IMR-90 (cell line): ENCODE results near the gene NARF. TPM values are rescaled to one million over a fixed set of nuclear protein-coding genes. Genes with fewer than 3 reads are reported as not detected.

Experiments
- ATAC-seq: fragments of 200-7000 bp; cut with Tn5 transposase; 2 replicates; pipeline ENCODE4 v1.9.1; 2020; ENCODE audit warnings: low read depth, mild to moderate bottlenecking, moderate library complexity
- BruUV-seq: library from RNA; stranded (reverse); fragments of 400-500 nt; replicated peaks from 2 replicates; lab custom pipeline; 2021; lab: Mats Ljungman, UMichigan
- CTCF ChIA-PET: fragments of 300-600 bp; formaldehyde crosslinking; extraction: SDS; loops from one replicate; lab custom pipeline; 2021; ENCODE audit warnings: antibody characterized with exemption; lab: Yijun Ruan, JAX
- POLR2A ChIA-PET: fragments of 300-600 bp; sonication (Branson Sonifier 250); formaldehyde crosslinking; loops from one replicate; lab custom pipeline; 2022; ENCODE audit warnings: antibody characterized with exemption; ENCODE audit not compliant: unreplicated experiment; lab: Charles Lee
- DNase-seq: peaks from one replicate; pipeline ENCODE4 v3.0.0; 2013
- H2AFZ ChIP-seq: replicated peaks from 2 replicates; pipeline ENCODE3; 2013; ENCODE audit warnings: low read length, mild to moderate bottlenecking; ENCODE audit not compliant: poor library complexity
- H2AK5ac ChIP-seq: 2 replicates; pipeline ENCODE4 v1.6.1; 2013; ENCODE audit warnings: low read depth, low read length, inconsistent platforms
- H2AK9ac ChIP-seq: replicated peaks from 2 replicates; pipeline ENCODE3; 2013; ENCODE audit warnings: mild to moderate bottlenecking, low read depth, low read length, moderate library complexity; ENCODE audit not compliant: poor library complexity
- H2BK120ac ChIP-seq: 2 replicates; pipeline ENCODE4 v1.6.1; 2013; ENCODE audit warnings: low read depth, low read length, inconsistent platforms
- H2BK15ac ChIP-seq: 3 replicates; pipeline ENCODE4 v1.6.1; 2013; ENCODE audit warnings: low read depth, low read length, inconsistent platforms
- H2BK20ac ChIP-seq: 2 replicates; pipeline ENCODE4 v1.6.1; 2013; ENCODE audit warnings: low read depth, mild to moderate bottlenecking, inconsistent platforms, low read length, moderate library complexity
- H2BK5ac ChIP-seq: 2 replicates; pipeline ENCODE4 v1.6.1; 2013; ENCODE audit warnings: mild to moderate bottlenecking, low read depth, low read length, inconsistent platforms; ENCODE audit not compliant: poor library complexity, severe bottlenecking
- H3K14ac ChIP-seq: replicated peaks from 2 replicates; pipeline ENCODE4 v1.6.1; 2013; ENCODE audit warnings: low read depth, low read length, inconsistent platforms
- H3K18ac ChIP-seq: 2 replicates; pipeline ENCODE4 v1.6.1; 2013; ENCODE audit warnings: low read depth, low read length, control low read depth
- H3K23ac ChIP-seq: 2 replicates; pipeline ENCODE4 v1.6.1; 2013; ENCODE audit warnings: low read depth, low read length, inconsistent platforms
- H3K27ac ChIP-seq: 2 replicates; pipeline ENCODE4 v1.5.1; 2013; ENCODE audit warnings: mild to moderate bottlenecking, control low read depth, low read length; ENCODE audit not compliant: insufficient read depth
- H3K27me3 ChIP-seq: 2 replicates; pipeline ENCODE4 v1.6.1; 2013; ENCODE audit warnings: low read length; ENCODE audit not compliant: control insufficient read depth, insufficient read depth
- H3K36me3 ChIP-seq: 2 replicates; pipeline ENCODE4 v1.6.1; 2013; ENCODE audit warnings: low read length, mixed read lengths; ENCODE audit not compliant: control insufficient read depth, insufficient read depth
- H3K4ac ChIP-seq: 2 replicates; pipeline ENCODE4 v1.6.1; 2013; ENCODE audit warnings: low read depth, low read length, inconsistent platforms
- H3K4me1 ChIP-seq: 2 replicates; pipeline ENCODE4 v1.6.1; 2013; ENCODE audit warnings: low read length, mixed read lengths; ENCODE audit not compliant: control insufficient read depth, insufficient read depth
- H3K4me2 ChIP-seq: 2 replicates; pipeline ENCODE4 v1.6.1; 2013; ENCODE audit warnings: low read depth, mild to moderate bottlenecking, control low read depth, low read length, moderate library complexity
- H3K4me3 ChIP-seq: 2 replicates; pipeline ENCODE4 v1.5.1; 2013; ENCODE audit warnings: low read depth, mild to moderate bottlenecking, control low read depth, low read length, moderate library complexity; ENCODE audit not compliant: insufficient read depth
- H3K56ac ChIP-seq: 2 replicates; pipeline ENCODE4 v1.6.1; 2013; ENCODE audit warnings: low read length, inconsistent platforms; ENCODE audit not compliant: insufficient read depth; ENCODE audit errors: extremely low read depth
- H3K79me1 ChIP-seq, 2 experiments: 2 replicates each; pipeline ENCODE4 v1.6.1; 2013; ENCODE audit warnings: low read length in 2 of 2, inconsistent platforms in 1 of 2, low read depth in 1 of 2
- H3K9ac ChIP-seq: 2 replicates; pipeline ENCODE4 v1.6.1; 2013; ENCODE audit warnings: low read depth, low read length, control low read depth
- H3K9me1 ChIP-seq: 2 replicates; pipeline ENCODE4 v1.6.1; 2013; ENCODE audit warnings: low read length, inconsistent platforms; ENCODE audit not compliant: insufficient read depth
- H3K9me3 ChIP-seq: 2 replicates; pipeline ENCODE4 v1.6.1; 2013; ENCODE audit warnings: low read length; ENCODE audit not compliant: control insufficient read depth, insufficient read depth
- H4K20me1 ChIP-seq: 2 replicates; pipeline ENCODE4 v1.6.1; 2013; ENCODE audit warnings: low read length, inconsistent platforms; ENCODE audit not compliant: insufficient read depth
- H4K5ac ChIP-seq: 2 replicates; pipeline ENCODE4 v1.6.1; 2013; ENCODE audit warnings: mild to moderate bottlenecking, low read depth, low read length, control low read depth
- H4K8ac ChIP-seq, 2 experiments: 2 replicates each; pipeline ENCODE4 v1.6.1; 2013; ENCODE audit warnings: low read depth in 2 of 2, low read length in 2 of 2, control low read depth in 1 of 2, inconsistent platforms in 1 of 2
- H4K91ac ChIP-seq: 2 replicates; pipeline ENCODE4 v1.6.1; 2013; ENCODE audit warnings: low read depth, low read length, inconsistent platforms; ENCODE audit not compliant: insufficient read depth
- ELK1 ChIP-seq: fragments of 150-350 bp; IDR thresholded peaks from 2 replicates; pipeline ENCODE4 v1.6.1; 2016; ENCODE audit warnings: low read depth, mild to moderate bottlenecking, low read length, moderate library complexity, borderline replicate concordance
- NFE2L2 ChIP-seq: fragments of 150-350 bp; IDR thresholded peaks from 2 replicates; pipeline ENCODE4 v1.6.1; 2016; ENCODE audit warnings: low read depth, mild to moderate bottlenecking, low read length
- POLR2A ChIP-seq: IDR thresholded peaks from 2 replicates; pipeline ENCODE4 v1.6.1; 2012; ENCODE audit warnings: mild to moderate bottlenecking, low read depth, low read length
- RAD21 ChIP-seq: IDR thresholded peaks from 2 replicates; pipeline ENCODE4 v1.6.1; 2012; ENCODE audit warnings: low read length, improper control_type of control experiment
- WGBS, 2 experiments: methylation state at CpG; one replicate each; pipeline versions ENCODE4 v1.1.5 to v1.1.7; 2013; ENCODE audit warnings: missing lambda C conversion rate in 2 of 2; ENCODE audit not compliant: insufficient read length in 1 of 2; ENCODE audit errors: extremely low coverage in 2 of 2; 5-methylcytosine and 5-hydroxymethylcytosine counted together
- dilution Hi-C: fragments of 300-500 bp; cut with HindIII; formaldehyde crosslinking; loops from one replicate; pipeline ENCODE4 v1.14.3; 2018; ENCODE audit warnings: low sequenced_read_pairs; ENCODE audit not compliant: unreplicated experiment
- in situ Hi-C: fragments of 300-500 bp; cut with MboI; formaldehyde crosslinking; loops from 3 replicates; pipeline ENCODE4 v1.14.3; 2019; ENCODE audit warnings: low sequenced_read_pairs, inconsistent platforms, mixed read lengths
- intact Hi-C: fragments of 100-400 bp; cut with micrococcal nuclease; formaldehyde crosslinking; loops from 2 replicates; pipeline ENCODE4 v1.10.0; 2022
- polyA plus RNA-seq, 3 experiments: library from polyadenylated mRNA; depleted of rRNA; stranded (reverse); fragments of >200 nt; gene quantifications; 2 replicates each; pipeline ENCODE4 v1.2.3, GENCODE V29; 2012; ENCODE audit warnings: low replicate concordance in 1 of 3
- total RNA-seq: library from RNA; depleted of rRNA; stranded (reverse); fragments of >200 nt; gene quantifications from 2 replicates; pipeline ENCODE4 v1.2.3, GENCODE V29; 2012

The NARF gene
- total and polyA plus RNA-seq, 2 of the 4 experiments (the other 2 are of a cell fraction), result 83.7 to 94.8 TPM

GRCh38 chr17:82449131-82449882 lies 9.2 kb upstream of the NARF start:
- in situ Hi-C loops, result no loop called here
- DNase-seq, result no peak

More at GRCh38 chr17:82449131-82449882, 9.2 kb upstream of the NARF start:
- Histone ChIP-seq H3K79me1 (peaks cover 23 to 50% of the 10 kb centered on the region in 2 experiments), H3K27ac (no peak overlapping the region), H2AK9ac (peak overlapping the region; percentile 96), H3K9me3 (no peaks in the 10 kb centered on the region), H2AK5ac (peak overlapping the region; percentile 88), H3K4me1 (peaks cover 11% of the 10 kb centered on the region; the same call in 1 of the 2 replicates), H3K18ac (no peak overlapping the region), H2BK15ac (no peak overlapping the region), H3K56ac (no peak overlapping the region), H2AFZ (no peak overlapping the region), H3K9me1 (0 out of 2 replicates have a peak, but pooled peaks cover 8% of the 10 kb centered on the region), H3K23ac (peak overlapping the region; percentile 29; the same call in 1 of the 2 replicates), H3K27me3 (no peaks in the 10 kb centered on the region), H4K8ac (no peak overlapping the region; a peak in 1 of 4 replicates), H4K5ac (no peak overlapping the region), H4K91ac (no peak overlapping the region), H2BK20ac (no peak overlapping the region), H2BK120ac (no peak overlapping the region; the same call in 1 of the 2 replicates), H2BK5ac (no peak overlapping the region), H3K36me3 (peaks cover 20% of the 10 kb centered on the region), H4K20me1 (peaks cover 8% of the 10 kb centered on the region), H3K14ac (peak overlapping the region; percentile 92; the same call in 1 of the 2 replicates), H3K4ac (peak overlapping the region; percentile 76; the same call in 1 of the 2 replicates), H3K4me3 (peak overlapping the region; percentile 99; the same call in 1 of the 2 replicates), H3K4me2 (peak overlapping the region; percentile 67), H3K9ac (no peak overlapping the region)
- ATAC-seq, result no peak
- intact Hi-C loops, result no loop called here
- BruUV-seq, result no TSS peak
- TF ChIP-seq RAD21 (no peak), NFE2L2 (no peak), POLR2A (no peak), ELK1 (no peak)
- POLR2A ChIA-PET, result no interaction called here
- CTCF ChIA-PET, result no interaction called here
- dilution Hi-C loops, result no loop called here
- 91% methylated on average over 19 of the region's 30 CpGs; no CpG with 5 or more reads in 1 of the 2 experiments for WGBS, 2 experiments
